Measurements from ENCODE around the gene QSOX2. TPM values are rescaled to one million over a fixed set of nuclear protein-coding genes. Genes with fewer than 3 reads are reported as not detected.

Gene QSOX2
- total and polyA plus RNA-seq, 8 donors = 1.5 to 33.5 (median 5.4) TPM

DNA sequence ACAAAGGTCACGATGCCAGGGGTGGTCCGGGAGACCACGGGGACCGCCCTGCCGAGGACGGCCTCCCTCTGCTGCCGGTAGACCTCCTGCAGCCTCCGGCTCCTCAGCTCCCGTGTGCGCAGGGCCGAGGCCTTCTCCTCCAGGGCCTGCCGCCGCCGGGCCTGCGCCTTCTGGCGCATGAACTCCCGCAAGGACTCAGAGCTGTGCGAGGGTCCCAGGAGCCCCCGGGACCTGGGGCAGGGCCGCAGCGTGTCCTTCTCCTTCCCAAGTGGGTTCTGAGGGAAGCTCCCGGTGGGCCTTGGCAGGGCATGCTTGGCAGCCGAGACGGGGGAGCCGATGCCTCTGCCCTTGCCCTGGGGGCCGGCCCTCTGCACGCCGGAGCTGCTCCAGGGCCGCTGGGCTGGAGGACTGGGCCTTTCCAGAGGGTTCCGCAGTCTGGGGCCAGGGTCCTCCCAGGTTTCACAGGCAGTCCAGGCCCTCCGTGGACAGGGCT is 44.9 kb upstream of the QSOX2 start:
- no peak for DNase-seq
- Histone ChIP-seq H3K4me1 (peaks cover 0 to 13% (median 8%) of the 10 kb centered on the region in 4 donors), H3K27ac (no peak overlapping the region), H3K36me3 (no peaks in the 10 kb centered on the region), H3K9me3 (no peaks in the 10 kb centered on the region), H3K4me3 (no peak overlapping the region), H3K27me3 (peaks cover 0 to 68% (median 7%) of the 10 kb centered on the region in 3 donors)
- TF ChIP-seq EP300 (IDR thresholded peaks at IDR 0.05) = no peak
- TF ChIP-seq POLR2A (IDR thresholded peaks at IDR 0.05) = no peak
- TF ChIP-seq, protein P1, sequence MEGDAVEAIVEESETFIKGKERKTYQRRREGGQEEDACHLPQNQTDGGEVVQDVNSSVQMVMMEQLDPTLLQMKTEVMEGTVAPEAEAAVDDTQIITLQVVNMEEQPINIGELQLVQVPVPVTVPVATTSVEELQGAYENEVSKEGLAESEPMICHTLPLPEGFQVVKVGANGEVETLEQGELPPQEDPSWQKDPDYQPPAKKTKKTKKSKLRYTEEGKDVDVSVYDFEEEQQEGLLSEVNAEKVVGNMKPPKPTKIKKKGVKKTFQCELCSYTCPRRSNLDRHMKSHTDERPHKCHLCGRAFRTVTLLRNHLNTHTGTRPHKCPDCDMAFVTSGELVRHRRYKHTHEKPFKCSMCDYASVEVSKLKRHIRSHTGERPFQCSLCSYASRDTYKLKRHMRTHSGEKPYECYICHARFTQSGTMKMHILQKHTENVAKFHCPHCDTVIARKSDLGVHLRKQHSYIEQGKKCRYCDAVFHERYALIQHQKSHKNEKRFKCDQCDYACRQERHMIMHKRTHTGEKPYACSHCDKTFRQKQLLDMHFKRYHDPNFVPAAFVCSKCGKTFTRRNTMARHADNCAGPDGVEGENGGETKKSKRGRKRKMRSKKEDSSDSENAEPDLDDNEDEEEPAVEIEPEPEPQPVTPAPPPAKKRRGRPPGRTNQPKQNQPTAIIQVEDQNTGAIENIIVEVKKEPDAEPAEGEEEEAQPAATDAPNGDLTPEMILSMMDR (IDR thresholded peaks at IDR 0.05) = no peak
- no peak for TF ChIP-seq POLR2AphosphoS5 (IDR thresholded peaks at IDR 0.05)
- 88 to 98% (median 92%) methylated on average over 5 to 31 of the region's 31 CpGs for WGBS, 5 donors
- intact Hi-C loops (cut with DNase I; ENCODE audit: low total_unique reads) = no loop called here

- Histone ChIP-seq H3K27ac (no peak overlapping the region), H3K27me3 (peaks cover 0 to 72% (median 7%) of the 10 kb centered on the region in 3 donors), H3K4me3 (no peak overlapping the region), H3K9me3 (no peaks in the 10 kb centered on the region), H3K36me3 (no peaks in the 10 kb centered on the region), H3K4me1 (peaks cover 0 to 13% (median 8%) of the 10 kb centered on the region in 4 donors)
- DNase-seq = no peak
- WGBS, 5 donors = 86 to 90% (median 87%) methylated on average over 22 to 30 of the region's 30 CpGs
- TF ChIP-seq POLR2AphosphoS5 (IDR thresholded peaks at IDR 0.05) = no peak
- no peak for TF ChIP-seq EP300 (IDR thresholded peaks at IDR 0.05)
- no peak for TF ChIP-seq POLR2A (IDR thresholded peaks at IDR 0.05)
- TF ChIP-seq, protein P1 (IDR thresholded peaks at IDR 0.05) = no peak
- intact Hi-C loops (cut with DNase I; ENCODE audit: low total_unique reads) = loop anchor here (10.0 kb wide), 1 partner anchor 115 kb away; no protein-coding TSS in a partner anchor
Measured at GRCh38 chr9:136289651-136290507, 44.3 kb upstream of the QSOX2 start.

DNA sequence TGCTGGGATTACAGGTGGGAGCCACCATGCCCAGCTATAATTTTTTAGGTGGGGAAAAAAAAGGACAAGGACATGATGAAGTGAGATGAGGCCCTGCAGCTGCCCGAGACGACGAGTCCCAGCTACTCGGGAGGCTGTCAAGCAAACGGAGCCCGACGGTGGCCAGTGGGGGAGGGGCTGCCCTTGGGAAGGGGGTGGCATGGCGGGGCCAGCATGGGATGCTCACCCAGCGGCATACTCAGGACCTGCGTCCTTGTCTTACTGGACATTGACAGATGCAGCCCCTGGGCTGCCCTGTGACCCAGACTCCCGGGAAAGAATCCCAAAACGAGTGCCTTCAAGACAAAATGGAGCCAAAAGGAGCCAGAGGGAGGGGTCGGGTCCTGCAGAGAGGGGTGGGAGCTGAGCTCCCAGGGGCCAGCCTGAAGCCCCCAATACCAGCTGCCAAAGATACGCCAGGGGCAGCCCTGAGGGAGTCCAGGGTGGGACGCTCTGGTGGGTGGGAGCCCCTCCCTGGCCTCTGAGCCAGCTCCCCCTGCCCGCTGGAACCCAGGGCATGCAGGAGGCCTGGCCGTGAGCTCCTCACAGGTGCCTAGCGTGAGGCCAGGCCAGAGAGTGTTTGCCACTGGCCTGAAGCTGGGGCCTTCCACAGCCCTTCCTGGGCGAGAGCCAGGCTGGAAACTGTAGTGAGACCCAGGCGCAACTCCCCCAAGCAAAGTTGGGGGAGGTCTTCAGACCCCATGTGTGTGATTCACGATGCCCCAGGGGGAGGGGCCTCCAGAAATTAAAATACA is 42.5 kb upstream of the QSOX2 start:
- WGBS, 5 donors = 53 to 66% (median 59%) methylated on average over 17 to 21 of the region's 21 CpGs
- Histone ChIP-seq H3K36me3 (no peaks in the 10 kb centered on the region), H3K4me3 (no peak overlapping the region), H3K27ac (no peak overlapping the region), H3K27me3 (peaks cover 0 to 83% (median 7%) of the 10 kb centered on the region in 3 donors), H3K9me3 (no peaks in the 10 kb centered on the region), H3K4me1 (peaks cover 6 to 19% (median 16%) of the 10 kb centered on the region in 4 donors)
- TF ChIP-seq POLR2A (IDR thresholded peaks at IDR 0.05) = no peak
- DNase-seq = no peak
- intact Hi-C loops (cut with DNase I; ENCODE audit: low total_unique reads) = loop anchor here (10.0 kb wide), 1 partner anchor 113 kb away; no protein-coding TSS in a partner anchor

- Histone ChIP-seq H3K27me3 (peaks cover 0 to 87% (median 7%) of the 10 kb centered on the region in 3 donors), H3K36me3 (no peaks in the 10 kb centered on the region), H3K4me3 (no peak overlapping the region), H3K27ac (no peak overlapping the region), H3K4me1 (peaks cover 7 to 18% (median 12%) of the 10 kb centered on the region in 4 donors), H3K9me3 (no peaks in the 10 kb centered on the region)
- WGBS, 5 donors = 81 to 91% (median 88%) methylated on average over 13 of the region's 13 CpGs
- intact Hi-C loops (cut with DNase I; ENCODE audit: low total_unique reads) = loop anchor here (10.0 kb wide), 1 partner anchor 112 kb away; no protein-coding TSS in a partner anchor
- no peak for DNase-seq
- no peak for TF ChIP-seq POLR2AphosphoS5 (IDR thresholded peaks at IDR 0.05)
- TF ChIP-seq POLR2A (IDR thresholded peaks at IDR 0.05) = no peak
- TF ChIP-seq, protein P1 (IDR thresholded peaks at IDR 0.05) = no peak
- TF ChIP-seq EP300 (IDR thresholded peaks at IDR 0.05) = no peak
Measured at GRCh38 chr9:136286987-136287379, 41.4 kb upstream of the QSOX2 start.

All from stomach (tissue), 9 donors.